ENCODE results near the gene VPS25.

DNA sequence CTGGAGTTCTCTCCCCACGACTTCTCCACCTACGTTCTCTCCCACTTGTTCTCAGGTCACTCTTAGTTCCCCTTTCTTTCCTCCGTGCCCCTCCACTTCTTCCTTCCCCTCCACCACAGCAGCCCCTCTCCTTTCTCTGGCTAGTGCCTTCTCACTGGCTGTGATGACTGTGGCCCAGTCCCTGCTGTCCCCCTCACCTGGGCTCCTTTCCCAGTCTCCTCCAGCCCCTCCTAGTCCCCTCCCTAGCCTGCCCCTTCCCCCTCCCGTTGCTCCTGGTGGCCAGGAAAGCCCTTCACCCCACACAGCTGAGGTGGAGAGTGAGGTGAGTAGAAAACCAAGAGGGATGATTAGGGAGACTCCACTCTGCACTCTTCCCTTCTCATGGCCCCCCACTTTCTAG lies 21.8 kb downstream of the VPS25 start:
- TF ChIP-seq, protein P1, sequence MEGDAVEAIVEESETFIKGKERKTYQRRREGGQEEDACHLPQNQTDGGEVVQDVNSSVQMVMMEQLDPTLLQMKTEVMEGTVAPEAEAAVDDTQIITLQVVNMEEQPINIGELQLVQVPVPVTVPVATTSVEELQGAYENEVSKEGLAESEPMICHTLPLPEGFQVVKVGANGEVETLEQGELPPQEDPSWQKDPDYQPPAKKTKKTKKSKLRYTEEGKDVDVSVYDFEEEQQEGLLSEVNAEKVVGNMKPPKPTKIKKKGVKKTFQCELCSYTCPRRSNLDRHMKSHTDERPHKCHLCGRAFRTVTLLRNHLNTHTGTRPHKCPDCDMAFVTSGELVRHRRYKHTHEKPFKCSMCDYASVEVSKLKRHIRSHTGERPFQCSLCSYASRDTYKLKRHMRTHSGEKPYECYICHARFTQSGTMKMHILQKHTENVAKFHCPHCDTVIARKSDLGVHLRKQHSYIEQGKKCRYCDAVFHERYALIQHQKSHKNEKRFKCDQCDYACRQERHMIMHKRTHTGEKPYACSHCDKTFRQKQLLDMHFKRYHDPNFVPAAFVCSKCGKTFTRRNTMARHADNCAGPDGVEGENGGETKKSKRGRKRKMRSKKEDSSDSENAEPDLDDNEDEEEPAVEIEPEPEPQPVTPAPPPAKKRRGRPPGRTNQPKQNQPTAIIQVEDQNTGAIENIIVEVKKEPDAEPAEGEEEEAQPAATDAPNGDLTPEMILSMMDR (conservative IDR thresholded peaks at IDR 0.05) = no peak
- TF ChIP-seq ZFX (IDR thresholded peaks at IDR 0.05) = no peak
